HEK293 (cell line): ENCODE data around the gene ERO1B.

Source experiments
- SP2 ChIP-seq: fragments of 450-650 bp; formaldehyde crosslinking; IDR thresholded peaks from 2 replicates; pipeline ENCODE4 v1.5.1; 2016; ENCODE audit warnings: missing biosample characterization, missing genetic modification characterization
- YY1 ChIP-seq: fragments of 450-650 bp; formaldehyde crosslinking; IDR thresholded peaks from 2 replicates; pipeline ENCODE4 v1.5.1; 2018; ENCODE audit warnings: missing biosample characterization, missing genetic modification characterization
- ZNF48 ChIP-seq: fragments of 450-650 bp; formaldehyde crosslinking; IDR thresholded peaks from 2 replicates; pipeline ENCODE4 v1.5.1; 2016; ENCODE audit warnings: missing biosample characterization, missing genetic modification characterization
- ZNF596 ChIP-seq: fragments of 450-650 bp; IDR thresholded peaks from 2 replicates; pipeline ENCODE4 v1.5.0; 2018; ENCODE audit warnings: missing biosample characterization, mild to moderate bottlenecking, missing genetic modification characterization, moderate library complexity
- TF ChIP-seq, protein P1 (sequence below): fragments of 450-650 bp; formaldehyde crosslinking; IDR thresholded peaks from 2 replicates; pipeline ENCODE4 v1.5.1; 2016; ENCODE audit warnings: missing biosample characterization, missing genetic modification characterization
- TF ChIP-seq, protein P2 (sequence below): fragments of 450-650 bp; formaldehyde crosslinking; IDR thresholded peaks from 2 replicates; pipeline ENCODE4 v1.5.1; 2016; ENCODE audit warnings: missing biosample characterization, missing genetic modification characterization
- TF ChIP-seq, protein P3 (sequence below): fragments of 450-650 bp; formaldehyde crosslinking; conservative IDR thresholded peaks from 2 replicates; pipeline ENCODE4 v1.5.1; 2016; ENCODE audit warnings: low read depth, missing biosample characterization, missing genetic modification characterization

DNA sequence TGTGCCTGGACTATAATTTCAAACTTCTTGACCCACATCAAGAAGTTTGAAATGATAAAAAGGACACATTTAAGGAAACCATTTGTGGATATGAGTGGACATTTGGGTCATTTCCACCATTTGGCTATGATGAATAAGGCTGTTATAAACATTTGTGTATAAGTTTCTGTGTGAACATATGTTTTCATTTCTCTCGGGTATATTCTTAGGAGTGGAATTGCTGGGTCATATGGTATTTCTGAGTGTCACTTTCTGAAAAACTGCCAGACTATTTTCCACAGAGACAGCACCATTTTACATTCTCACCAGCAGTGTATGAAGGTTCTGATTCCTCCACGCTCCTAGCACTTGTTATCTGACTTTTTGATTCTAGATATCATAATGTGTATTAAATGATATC, 88.6 kb downstream of the ERO1B start:
- no peak for TF ChIP-seq ZNF48
- TF ChIP-seq SP2 (tag by site-specific recombination), result no peak
- no peak for TF ChIP-seq ZNF596 (tag by site-specific recombination)
- TF ChIP-seq, protein P1, sequence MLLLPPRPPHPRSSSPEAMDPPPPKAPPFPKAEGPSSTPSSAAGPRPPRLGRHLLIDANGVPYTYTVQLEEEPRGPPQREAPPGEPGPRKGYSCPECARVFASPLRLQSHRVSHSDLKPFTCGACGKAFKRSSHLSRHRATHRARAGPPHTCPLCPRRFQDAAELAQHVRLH (tag by site-specific recombination), result no peak
- TF ChIP-seq, protein P2, sequence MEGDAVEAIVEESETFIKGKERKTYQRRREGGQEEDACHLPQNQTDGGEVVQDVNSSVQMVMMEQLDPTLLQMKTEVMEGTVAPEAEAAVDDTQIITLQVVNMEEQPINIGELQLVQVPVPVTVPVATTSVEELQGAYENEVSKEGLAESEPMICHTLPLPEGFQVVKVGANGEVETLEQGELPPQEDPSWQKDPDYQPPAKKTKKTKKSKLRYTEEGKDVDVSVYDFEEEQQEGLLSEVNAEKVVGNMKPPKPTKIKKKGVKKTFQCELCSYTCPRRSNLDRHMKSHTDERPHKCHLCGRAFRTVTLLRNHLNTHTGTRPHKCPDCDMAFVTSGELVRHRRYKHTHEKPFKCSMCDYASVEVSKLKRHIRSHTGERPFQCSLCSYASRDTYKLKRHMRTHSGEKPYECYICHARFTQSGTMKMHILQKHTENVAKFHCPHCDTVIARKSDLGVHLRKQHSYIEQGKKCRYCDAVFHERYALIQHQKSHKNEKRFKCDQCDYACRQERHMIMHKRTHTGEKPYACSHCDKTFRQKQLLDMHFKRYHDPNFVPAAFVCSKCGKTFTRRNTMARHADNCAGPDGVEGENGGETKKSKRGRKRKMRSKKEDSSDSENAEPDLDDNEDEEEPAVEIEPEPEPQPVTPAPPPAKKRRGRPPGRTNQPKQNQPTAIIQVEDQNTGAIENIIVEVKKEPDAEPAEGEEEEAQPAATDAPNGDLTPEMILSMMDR (tag by site-specific recombination), result no peak
- TF ChIP-seq YY1 (tag by site-specific recombination), result no peak
- TF ChIP-seq, protein P3, sequence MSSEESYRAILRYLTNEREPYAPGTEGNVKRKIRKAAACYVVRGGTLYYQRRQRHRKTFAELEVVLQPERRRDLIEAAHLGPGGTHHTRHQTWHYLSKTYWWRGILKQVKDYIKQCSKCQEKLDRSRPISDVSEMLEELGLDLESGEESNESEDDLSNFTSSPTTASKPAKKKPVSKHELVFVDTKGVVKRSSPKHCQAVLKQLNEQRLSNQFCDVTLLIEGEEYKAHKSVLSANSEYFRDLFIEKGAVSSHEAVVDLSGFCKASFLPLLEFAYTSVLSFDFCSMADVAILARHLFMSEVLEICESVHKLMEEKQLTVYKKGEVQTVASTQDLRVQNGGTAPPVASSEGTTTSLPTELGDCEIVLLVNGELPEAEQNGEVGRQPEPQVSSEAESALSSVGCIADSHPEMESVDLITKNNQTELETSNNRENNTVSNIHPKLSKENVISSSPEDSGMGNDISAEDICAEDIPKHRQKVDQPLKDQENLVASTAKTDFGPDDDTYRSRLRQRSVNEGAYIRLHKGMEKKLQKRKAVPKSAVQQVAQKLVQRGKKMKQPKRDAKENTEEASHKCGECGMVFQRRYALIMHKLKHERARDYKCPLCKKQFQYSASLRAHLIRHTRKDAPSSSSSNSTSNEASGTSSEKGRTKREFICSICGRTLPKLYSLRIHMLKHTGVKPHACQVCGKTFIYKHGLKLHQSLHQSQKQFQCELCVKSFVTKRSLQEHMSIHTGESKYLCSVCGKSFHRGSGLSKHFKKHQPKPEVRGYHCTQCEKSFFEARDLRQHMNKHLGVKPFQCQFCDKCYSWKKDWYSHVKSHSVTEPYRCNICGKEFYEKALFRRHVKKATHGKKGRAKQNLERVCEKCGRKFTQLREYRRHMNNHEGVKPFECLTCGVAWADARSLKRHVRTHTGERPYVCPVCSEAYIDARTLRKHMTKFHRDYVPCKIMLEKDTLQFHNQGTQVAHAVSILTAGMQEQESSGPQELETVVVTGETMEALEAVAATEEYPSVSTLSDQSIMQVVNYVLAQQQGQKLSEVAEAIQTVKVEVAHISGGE (tag by site-specific recombination), result no peak
